ENCODE results near the gene PHLPP1. TPM values are rescaled to one million over a fixed set of nuclear protein-coding genes. Genes with fewer than 3 reads are reported as not detected.
A peak's percentile ranks its signal among the peaks of the same experiment; 100 is the strongest.

Gene PHLPP1
- total RNA-seq, 4 donors from 2014 or later = 6.3 to 18.0 (median 10.4) TPM

DNA sequence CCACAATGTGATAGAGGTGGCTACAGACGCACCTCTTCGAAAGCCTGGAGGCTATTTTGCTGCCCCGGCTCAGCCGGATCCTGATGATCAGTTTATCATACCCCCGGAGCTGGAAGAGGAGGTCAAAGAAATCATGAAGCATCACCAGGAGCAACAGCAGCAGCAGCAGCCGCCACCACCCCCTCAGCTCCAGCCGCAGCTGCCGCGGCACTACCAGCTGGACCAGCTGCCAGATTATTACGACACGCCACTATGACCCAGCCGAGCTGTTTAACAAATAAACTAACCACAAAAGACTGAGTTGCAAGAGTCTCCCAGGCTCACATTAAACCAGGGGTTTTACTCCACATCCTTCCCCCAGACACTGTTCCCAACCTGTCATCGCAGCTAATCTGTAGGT, 263.8 kb downstream of the PHLPP1 start:
- ATAC-seq (ENCODE audit: low FRiP score) (no peak), DNase-seq (ENCODE audit: low spot score) (no peak)
- TF ChIP-seq, protein P1, sequence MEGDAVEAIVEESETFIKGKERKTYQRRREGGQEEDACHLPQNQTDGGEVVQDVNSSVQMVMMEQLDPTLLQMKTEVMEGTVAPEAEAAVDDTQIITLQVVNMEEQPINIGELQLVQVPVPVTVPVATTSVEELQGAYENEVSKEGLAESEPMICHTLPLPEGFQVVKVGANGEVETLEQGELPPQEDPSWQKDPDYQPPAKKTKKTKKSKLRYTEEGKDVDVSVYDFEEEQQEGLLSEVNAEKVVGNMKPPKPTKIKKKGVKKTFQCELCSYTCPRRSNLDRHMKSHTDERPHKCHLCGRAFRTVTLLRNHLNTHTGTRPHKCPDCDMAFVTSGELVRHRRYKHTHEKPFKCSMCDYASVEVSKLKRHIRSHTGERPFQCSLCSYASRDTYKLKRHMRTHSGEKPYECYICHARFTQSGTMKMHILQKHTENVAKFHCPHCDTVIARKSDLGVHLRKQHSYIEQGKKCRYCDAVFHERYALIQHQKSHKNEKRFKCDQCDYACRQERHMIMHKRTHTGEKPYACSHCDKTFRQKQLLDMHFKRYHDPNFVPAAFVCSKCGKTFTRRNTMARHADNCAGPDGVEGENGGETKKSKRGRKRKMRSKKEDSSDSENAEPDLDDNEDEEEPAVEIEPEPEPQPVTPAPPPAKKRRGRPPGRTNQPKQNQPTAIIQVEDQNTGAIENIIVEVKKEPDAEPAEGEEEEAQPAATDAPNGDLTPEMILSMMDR (IDR thresholded peaks at IDR 0.05) = no peak

DNA sequence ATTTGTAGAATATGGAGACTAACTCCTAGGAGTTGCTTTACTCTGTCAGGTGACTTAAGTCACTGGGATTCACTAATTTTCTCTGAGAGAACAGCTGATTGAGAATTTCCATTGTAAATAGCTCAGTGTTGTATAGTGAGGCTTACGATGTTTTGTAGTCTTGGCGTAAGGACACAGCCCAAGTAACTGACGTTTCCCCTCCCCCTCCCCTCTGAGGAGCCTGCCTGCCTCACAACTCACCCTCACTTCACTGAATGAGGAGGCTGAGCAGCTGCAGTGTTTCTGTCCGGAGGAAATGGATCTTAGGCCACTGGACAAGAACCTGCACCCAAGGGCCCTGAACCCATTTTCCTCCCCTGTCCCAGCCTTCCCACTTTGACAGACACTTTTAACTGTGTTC, 264.6 kb downstream of the PHLPP1 start:
- ATAC-seq (ENCODE audit: low FRiP score) (no peak), DNase-seq (ENCODE audit: low spot score) (no peak)
- TF ChIP-seq, protein P1 (IDR thresholded peaks at IDR 0.05) = no peak

DNA sequence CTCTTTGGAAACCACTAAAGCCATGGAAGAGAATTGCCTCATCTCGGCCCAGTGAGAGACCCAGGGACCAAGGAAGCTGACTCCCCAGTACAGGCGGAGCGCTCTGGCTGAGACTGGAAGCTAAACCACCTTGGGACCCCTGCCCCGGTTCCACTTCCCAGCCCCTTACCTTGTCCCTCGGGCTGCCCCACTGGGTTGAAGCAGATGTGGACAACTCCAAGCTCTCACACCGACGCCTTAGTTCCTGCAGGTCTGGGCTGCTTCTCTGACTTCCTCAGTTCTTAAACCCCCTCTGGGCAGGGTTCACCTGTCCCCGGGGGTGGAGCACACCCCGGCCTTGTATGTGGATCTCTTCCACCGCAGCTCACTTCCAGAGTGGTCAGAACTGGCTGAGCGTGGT, 266.2 kb downstream of the PHLPP1 start:
- no peak for DNase-seq (ENCODE audit: low spot score)
- ATAC-seq (ENCODE audit: low FRiP score) = no peak
- TF ChIP-seq, protein P1 (IDR thresholded peaks at IDR 0.05) = no peak

DNA sequence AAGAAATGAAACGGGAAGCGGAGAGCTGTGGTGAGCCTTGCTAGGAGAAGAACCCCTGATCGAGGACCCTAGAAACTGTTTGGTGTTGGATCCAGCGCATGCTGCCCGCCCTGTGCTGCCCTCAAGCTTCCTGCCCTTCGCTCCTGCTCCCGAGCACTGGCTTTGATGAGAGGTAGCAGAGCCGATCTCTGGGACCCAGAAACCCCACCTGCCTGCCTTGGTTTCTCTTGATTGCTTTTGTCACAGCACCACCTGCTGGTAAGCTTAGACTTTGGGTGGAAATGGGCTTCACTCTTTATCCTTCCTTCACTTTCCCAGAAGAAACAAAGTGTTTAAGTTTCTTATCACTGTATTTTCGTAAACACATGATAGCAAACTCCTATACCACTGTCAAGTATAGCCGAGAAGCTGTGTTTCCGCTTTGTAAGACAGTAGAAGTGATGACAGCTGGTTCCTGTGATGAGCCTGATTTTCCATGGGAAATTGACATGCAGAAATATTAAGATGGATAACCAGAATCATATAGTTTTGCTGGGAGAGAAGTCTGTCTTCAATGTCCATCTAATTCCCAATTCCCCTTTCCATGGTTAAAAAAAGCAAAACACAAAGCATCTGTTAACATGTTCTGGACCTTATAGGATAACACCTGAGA, 267.4 kb downstream of the PHLPP1 start:
- TF ChIP-seq, protein P1 (IDR thresholded peaks at IDR 0.05) = peak in 1 of 3 donors; percentile 51
- DNase-seq (ENCODE audit: low spot score) (no peak), ATAC-seq (ENCODE audit: low FRiP score) (peak; percentile 53)

DNA sequence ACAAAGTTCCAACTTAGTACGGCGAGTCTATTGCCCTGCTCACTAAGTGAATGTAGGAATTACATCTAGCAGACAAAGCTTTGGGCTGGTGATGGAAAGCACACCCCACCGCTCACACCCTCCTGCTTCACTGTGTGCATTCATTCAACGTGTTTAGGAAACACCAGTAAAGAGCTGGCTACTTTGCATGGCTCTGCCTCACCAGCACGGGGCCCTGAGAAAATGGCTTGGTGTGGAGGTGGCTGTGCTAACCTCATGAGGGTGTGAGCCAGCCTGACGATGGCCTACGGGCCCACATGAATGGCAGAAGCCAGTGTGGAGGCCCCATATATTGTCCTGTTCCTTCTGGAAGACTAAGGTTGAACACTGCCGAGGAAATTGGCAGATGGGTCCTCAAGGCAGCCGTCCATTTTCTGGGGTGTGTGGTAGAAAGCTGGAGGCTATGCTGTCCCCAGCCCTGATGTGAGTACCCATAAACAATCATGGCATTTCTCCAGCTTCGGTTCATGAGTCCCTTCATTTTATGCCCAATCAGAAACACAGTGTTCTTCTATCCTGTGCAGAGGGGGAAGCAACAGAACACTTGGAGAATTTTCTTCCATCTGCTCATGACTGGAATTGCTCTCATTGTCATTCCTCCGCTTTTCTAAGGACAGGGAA, 269.4 kb downstream of the PHLPP1 start:
- ATAC-seq (ENCODE audit: low FRiP score) = no peak
- TF ChIP-seq, protein P1 (IDR thresholded peaks at IDR 0.05) = no peak
- no peak for DNase-seq (ENCODE audit: low spot score)

DNA sequence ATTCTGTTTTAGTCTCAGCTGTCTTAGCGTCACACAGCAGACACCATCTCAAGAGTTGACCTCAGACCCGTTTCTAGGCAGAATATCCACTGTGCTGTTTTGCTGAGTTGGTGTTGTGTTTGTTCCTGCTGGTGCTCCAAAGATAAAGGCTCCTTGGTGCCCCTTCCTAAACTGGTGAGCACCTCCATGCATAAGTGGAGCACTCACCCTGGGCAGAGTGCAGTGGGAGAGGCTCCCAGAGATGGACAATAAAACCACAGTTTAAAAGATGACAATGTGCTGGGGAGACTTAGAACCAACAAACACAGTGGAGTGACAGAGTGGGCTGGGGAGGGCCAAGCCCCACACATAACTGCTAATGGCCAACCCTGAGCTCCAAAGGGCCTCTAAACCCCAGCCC, 271.1 kb downstream of the PHLPP1 start:
- TF ChIP-seq, protein P1 (IDR thresholded peaks at IDR 0.05) = no peak
- DNase-seq (ENCODE audit: low spot score) = no peak
- no peak for ATAC-seq (ENCODE audit: low FRiP score)
